ENCODE results near the gene AP1M2. TPM values are rescaled to one million over a fixed set of nuclear protein-coding genes. Genes with fewer than 3 reads are reported as not detected.
A peak's percentile ranks its signal among the peaks of the same experiment; 100 is the strongest.

Gene AP1M2
- total and polyA plus RNA-seq, 4 experiments from 2014 or later, result not detected

- peaks cover 10 to 16% of the 10 kb centered on the region in 2 donors for H3K36me3 Mint-ChIP-seq
- DNase-seq, result no peak
- no peaks in the 10 kb centered on the region for H3K27me3 ChIP-seq (ENCODE audit: insufficient read depth, low read length)
- ChIA-PET POLR2A (ENCODE audit: partially characterized antibody) (interaction anchor here (0.6 to 1.1 kb wide), 3 partner anchors 11 to 130 kb away, joined by 3 to 12 read pairs (median 3); no protein-coding TSS in a partner anchor), CTCF (ENCODE audit: partially characterized antibody) (interaction anchor here (1.8 kb wide), 2 partner anchors 11 to 35 kb away, joined by 4 to 7 read pairs; no protein-coding TSS in a partner anchor)
- H3K4me3 ChIP-seq (ENCODE audit: low read length in 2 of 2), result no peak overlapping the region
- H3K9me3 ChIP-seq (ENCODE audit: control insufficient read depth in 1 of 2, low read length in 2 of 2), result no peaks in the 10 kb centered on the region
- no peaks in the 10 kb centered on the region for H3K27me3 Mint-ChIP-seq
- H3K27ac ChIP-seq (ENCODE audit: low read depth, low read length), result no peak overlapping the region
- H3K4me1 Mint-ChIP-seq, result peaks cover 12 to 52% (median 32%) of the 10 kb centered on the region in 4 donors
- H3K27ac Mint-ChIP-seq, result peak overlapping the region in 6 of 7 donors; percentile 42 to 89 (median 64)
- H3K36me3 ChIP-seq (ENCODE audit: insufficient read depth, low read length), result peaks cover 5% of the 10 kb centered on the region
- peak overlapping the region in 5 of 8 donors; percentile 34 to 62 (median 46) for H3K4me3 Mint-ChIP-seq
- H3K4me1 ChIP-seq (ENCODE audit: insufficient read depth, low read length), result peaks cover 42% of the 10 kb centered on the region
- intact Hi-C loops (cut with micrococcal nuclease), result no loop called here
- H3K9me3 Mint-ChIP-seq, result peaks cover 0 to 3% (median 0%) of the 10 kb centered on the region in 8 donors
Observed at GRCh38 chr19:10615429-10616023, 28.4 kb upstream of the AP1M2 start.

DNA sequence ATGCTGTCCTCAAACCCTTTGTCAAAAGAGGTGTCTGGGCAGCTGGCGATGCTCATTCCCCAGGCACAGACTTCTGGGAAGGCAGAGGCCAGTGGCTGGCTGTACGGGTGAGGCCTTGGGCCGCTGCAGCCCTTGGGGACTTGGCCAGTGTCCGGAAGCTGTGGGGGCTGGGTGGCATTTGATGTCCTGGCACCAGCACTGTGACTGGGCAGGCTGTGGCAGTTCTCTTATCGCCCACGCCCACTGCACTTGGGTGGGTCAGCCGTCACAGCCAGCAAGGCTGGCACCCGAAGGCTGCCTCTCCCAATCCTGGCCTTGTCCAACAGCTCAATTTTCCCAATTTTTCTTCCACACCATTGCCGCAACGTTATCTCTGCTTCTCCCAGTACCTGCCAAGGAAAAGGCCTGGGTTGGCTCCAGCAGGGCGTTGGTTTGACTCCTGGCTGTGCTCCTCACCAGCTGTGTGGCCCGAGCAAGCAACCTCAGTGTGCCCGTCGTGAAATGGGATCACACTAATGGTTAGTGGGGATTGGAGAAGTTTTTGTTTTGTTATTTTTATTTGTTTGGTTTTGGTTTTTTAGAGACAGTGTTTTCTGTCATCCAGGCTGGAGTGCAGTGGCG lies 25.5 kb upstream of the AP1M2 start:
- Histone ChIP-seq H3K36me3 (ENCODE audit: insufficient read depth, low read length) (peaks cover 5% of the 10 kb centered on the region), H3K27me3 (ENCODE audit: insufficient read depth, low read length) (no peaks in the 10 kb centered on the region), H3K9me3 (ENCODE audit: control insufficient read depth in 1 of 2, low read length in 2 of 2) (no peaks in the 10 kb centered on the region), H3K4me1 (ENCODE audit: insufficient read depth, low read length) (peaks cover 35% of the 10 kb centered on the region), H3K4me3 (ENCODE audit: low read length in 2 of 2) (no peak overlapping the region), H3K27ac (ENCODE audit: low read depth, low read length) (no peak overlapping the region)
- Mint-ChIP-seq H3K9me3 (peaks cover 0 to 2% (median 0%) of the 10 kb centered on the region in 8 donors), H3K27me3 (no peaks in the 10 kb centered on the region), H3K4me3 (peak overlapping the region in 1 of 8 donors; percentile 45), H3K36me3 (peaks cover 7 to 10% of the 10 kb centered on the region in 2 donors), H3K4me1 (peaks cover 8 to 40% (median 27%) of the 10 kb centered on the region in 4 donors), H3K27ac (peak overlapping the region in 4 of 7 donors; percentile 29 to 77 (median 43))
- DNase-seq, result no peak
- ChIA-PET POLR2A (ENCODE audit: partially characterized antibody) (interaction anchor here (1.0 to 2.4 kb wide), 2 partner anchors 10 to 16 kb away, joined by 3 to 17 read pairs; no protein-coding TSS in a partner anchor), CTCF (ENCODE audit: partially characterized antibody) (interaction anchor here (2.5 to 3.6 kb wide), 2 partner anchors 32 kb away, joined by 11 to 18 read pairs; no protein-coding TSS in a partner anchor)
- intact Hi-C loops (cut with micrococcal nuclease), result no loop called here

DNA sequence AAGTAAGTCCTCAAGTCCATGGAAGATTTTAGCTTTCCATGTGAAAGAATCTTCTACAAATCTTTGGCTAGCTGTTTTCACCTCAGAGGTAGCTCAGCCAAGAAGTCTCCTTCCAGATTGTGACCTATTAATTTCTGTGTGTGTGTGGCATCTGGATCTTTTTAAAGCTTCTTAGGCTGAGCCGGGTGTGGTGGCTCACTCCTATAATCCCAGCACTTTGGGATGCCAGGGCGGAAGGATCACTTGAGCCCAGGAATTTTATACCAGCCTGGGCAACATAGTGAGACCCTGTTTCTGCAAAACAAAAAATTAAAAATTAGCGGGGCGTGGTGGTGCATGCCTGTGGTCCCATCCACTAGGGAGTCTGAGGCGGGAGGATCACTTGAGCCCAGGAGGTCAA lies 24.8 kb upstream of the AP1M2 start:
- POLR2A ChIA-PET (ENCODE audit: partially characterized antibody), result interaction anchor here (1.0 to 2.4 kb wide), 3 partner anchors 9 to 15 kb away, joined by 3 to 17 read pairs (median 4); no protein-coding TSS in a partner anchor
- Mint-ChIP-seq H3K4me1 (peaks cover 8 to 37% (median 24%) of the 10 kb centered on the region in 4 donors), H3K27ac (peak overlapping the region in 1 of 7 donors; percentile 77), H3K9me3 (peaks cover 0 to 2% (median 0%) of the 10 kb centered on the region in 8 donors), H3K4me3 (no peak overlapping the region), H3K27me3 (no peaks in the 10 kb centered on the region), H3K36me3 (peaks cover 4 to 9% of the 10 kb centered on the region in 2 donors)
- intact Hi-C loops (cut with micrococcal nuclease), result no loop called here
- Histone ChIP-seq H3K9me3 (ENCODE audit: control insufficient read depth in 1 of 2, low read length in 2 of 2) (no peaks in the 10 kb centered on the region), H3K4me1 (ENCODE audit: insufficient read depth, low read length) (peaks cover 30% of the 10 kb centered on the region), H3K27me3 (ENCODE audit: insufficient read depth, low read length) (no peaks in the 10 kb centered on the region), H3K27ac (ENCODE audit: low read depth, low read length) (no peak overlapping the region), H3K4me3 (ENCODE audit: low read length in 2 of 2) (no peak overlapping the region), H3K36me3 (ENCODE audit: insufficient read depth, low read length) (peaks cover 5% of the 10 kb centered on the region)
- CTCF ChIA-PET (ENCODE audit: partially characterized antibody), result interaction anchor here (2.5 to 3.6 kb wide), 2 partner anchors 31 to 32 kb away, joined by 11 to 18 read pairs; no protein-coding TSS in a partner anchor
- no peak for DNase-seq

- CTCF ChIA-PET (ENCODE audit: partially characterized antibody), result interaction anchor here (0.6 to 7.5 kb wide), 10 partner anchors 12 to 125 kb away, joined by 3 to 53 read pairs (median 4); partner anchors contain the start of gene QTRT1
- H3K4me3 ChIP-seq (ENCODE audit: low read length in 2 of 2), result peak overlapping the region; percentile 85 to 94
- Mint-ChIP-seq H3K4me3 (peak overlapping the region; percentile 98 to 99 (median 99)), H3K36me3 (peaks cover 0 to 12% of the 10 kb centered on the region in 2 donors), H3K9me3 (peaks cover 0 to 2% (median 0%) of the 10 kb centered on the region in 8 donors), H3K27me3 (no peaks in the 10 kb centered on the region), H3K4me1 (peaks cover 17 to 34% (median 21%) of the 10 kb centered on the region in 4 donors), H3K27ac (peak overlapping the region; percentile 99 to 100 (median 100))
- H3K9me3 ChIP-seq (ENCODE audit: control insufficient read depth in 1 of 2, low read length in 2 of 2), result no peaks in the 10 kb centered on the region
- intact Hi-C loops (cut with micrococcal nuclease), result loop anchor here (1.0 to 5.0 kb wide), 2 partner anchors 37 to 40 kb away; partner anchors contain the start of genes CDKN2D and KRI1
- H3K36me3 ChIP-seq (ENCODE audit: insufficient read depth, low read length), result no peaks in the 10 kb centered on the region
- H3K4me1 ChIP-seq (ENCODE audit: insufficient read depth, low read length), result peaks cover 29% of the 10 kb centered on the region
- peak in 2 of 5 donors; percentile 22 to 47 for DNase-seq
- H3K27ac ChIP-seq (ENCODE audit: low read depth, low read length), result peak overlapping the region; percentile 96
- no peaks in the 10 kb centered on the region for H3K27me3 ChIP-seq (ENCODE audit: insufficient read depth, low read length)
- POLR2A ChIA-PET (ENCODE audit: partially characterized antibody), result interaction anchor here (1.0 to 4.6 kb wide), 22 partner anchors 8 to 1687 kb away, joined by 3 to 65 read pairs (median 14); partner anchors contain the start of genes CDKN2D, KRI1, QTRT1 and S1PR5
Observed at GRCh38 chr19:10604460-10604980, 17.4 kb upstream of the AP1M2 start.

DNA sequence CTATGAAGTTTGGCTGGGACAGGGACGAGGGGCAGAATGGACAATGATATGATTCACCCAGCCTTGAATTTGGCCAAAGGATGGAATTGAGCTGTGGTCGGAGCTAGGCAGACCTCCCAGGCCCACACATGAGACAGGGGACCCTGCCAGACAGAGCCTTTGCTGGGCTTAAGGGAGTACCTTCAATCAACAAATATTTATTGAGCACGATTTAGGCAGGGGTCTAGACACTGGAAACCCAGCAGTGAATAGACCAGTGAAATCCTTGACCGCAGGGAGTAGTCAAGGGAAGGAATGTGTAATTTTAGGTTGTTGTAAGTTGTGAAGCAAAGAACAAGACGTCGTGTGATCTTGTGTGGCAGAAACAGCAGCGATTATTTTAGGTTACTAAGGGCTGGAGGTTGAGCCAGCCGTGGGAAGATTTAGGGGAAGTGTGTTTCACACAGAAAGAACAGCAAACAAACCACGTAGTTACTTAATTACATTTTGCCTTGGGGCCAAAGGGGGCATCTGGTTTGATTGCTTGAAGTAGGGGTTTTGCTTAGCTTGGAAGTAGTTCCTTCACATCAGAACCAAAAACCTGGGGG lies 16.9 kb upstream of the AP1M2 start:
- peak overlapping the region; percentile 98 to 99 (median 99) for H3K4me3 Mint-ChIP-seq
- peaks cover 17 to 34% (median 21%) of the 10 kb centered on the region in 4 donors for H3K4me1 Mint-ChIP-seq
- H3K27me3 ChIP-seq (ENCODE audit: insufficient read depth, low read length), result no peaks in the 10 kb centered on the region
- H3K9me3 ChIP-seq (ENCODE audit: control insufficient read depth in 1 of 2, low read length in 2 of 2), result no peaks in the 10 kb centered on the region
- POLR2A ChIA-PET (ENCODE audit: partially characterized antibody), result interaction anchor here (0.7 to 4.6 kb wide), 29 partner anchors 8 to 1687 kb away, joined by 3 to 65 read pairs (median 7); partner anchors contain the start of genes CDKN2D, DNM2, KRI1 and QTRT1
- CTCF ChIA-PET (ENCODE audit: partially characterized antibody), result interaction anchor here (0.6 to 7.5 kb wide), 9 partner anchors 12 to 125 kb away, joined by 3 to 53 read pairs (median 3); partner anchors contain the start of gene QTRT1
- H3K36me3 ChIP-seq (ENCODE audit: insufficient read depth, low read length), result no peaks in the 10 kb centered on the region
- peaks cover 29% of the 10 kb centered on the region for H3K4me1 ChIP-seq (ENCODE audit: insufficient read depth, low read length)
- H3K27ac ChIP-seq (ENCODE audit: low read depth, low read length), result peak overlapping the region; percentile 96
- H3K27ac Mint-ChIP-seq, result peak overlapping the region; percentile 99 to 100 (median 100)
- peak; percentile 40 to 69 (median 57) for DNase-seq
- peak overlapping the region; percentile 85 to 94 for H3K4me3 ChIP-seq (ENCODE audit: low read length in 2 of 2)
- H3K27me3 Mint-ChIP-seq, result no peaks in the 10 kb centered on the region
- H3K9me3 Mint-ChIP-seq, result peaks cover 0 to 2% (median 0%) of the 10 kb centered on the region in 8 donors
- intact Hi-C loops (cut with micrococcal nuclease), result loop anchor here (1.0 to 5.0 kb wide), 4 partner anchors 23 to 50 kb away; partner anchors contain the start of genes CDKN2D, ILF3 and KRI1
- H3K36me3 Mint-ChIP-seq, result peaks cover 0 to 12% of the 10 kb centered on the region in 2 donors

DNA sequence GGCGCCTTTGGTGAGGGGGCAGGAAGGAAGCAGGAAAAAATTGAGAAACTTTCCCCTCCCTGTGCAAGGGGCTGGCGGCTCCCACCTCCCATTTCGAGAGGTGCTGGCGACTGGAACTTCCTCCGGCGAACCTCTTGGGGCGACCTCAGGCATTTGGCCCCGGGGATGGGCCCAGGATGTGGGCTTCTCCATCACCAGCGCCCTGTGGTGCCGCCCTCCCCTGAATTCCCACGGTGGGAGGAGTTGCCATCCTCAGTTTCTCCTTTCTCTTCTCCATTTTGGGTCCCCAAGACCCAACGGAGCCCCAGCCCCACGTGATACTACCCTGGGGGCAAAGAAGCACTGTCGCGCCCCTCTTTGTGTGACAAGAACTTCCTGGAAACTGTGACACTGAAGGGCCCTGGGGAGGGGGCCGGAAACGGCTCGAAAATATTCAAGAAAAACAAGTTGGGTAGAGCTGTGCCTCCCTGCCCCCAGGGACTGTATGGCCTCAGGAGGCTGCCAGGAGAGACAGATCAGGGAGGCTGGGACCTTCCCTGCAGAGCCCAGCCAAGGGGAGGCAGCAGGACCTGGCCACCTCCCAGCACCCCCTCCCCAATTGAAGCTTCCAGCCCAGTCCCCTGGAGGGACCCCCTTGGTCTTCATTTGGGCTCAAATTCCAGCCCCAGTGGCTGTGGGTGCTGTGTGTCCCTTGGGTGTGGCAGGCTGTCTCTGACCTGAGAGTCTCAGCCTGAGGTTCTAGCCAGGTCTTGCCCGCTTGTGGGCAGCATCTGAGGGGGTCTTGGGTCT lies 16.2 kb upstream of the AP1M2 start:
- no peaks in the 10 kb centered on the region for H3K27me3 Mint-ChIP-seq
- ChIA-PET CTCF (ENCODE audit: partially characterized antibody) (interaction anchor here (0.6 to 7.5 kb wide), 7 partner anchors 13 to 46 kb away, joined by 3 to 53 read pairs (median 3); no protein-coding TSS in a partner anchor), POLR2A (ENCODE audit: partially characterized antibody) (interaction anchor here (0.7 to 4.6 kb wide), 29 partner anchors 9 to 1688 kb away, joined by 3 to 65 read pairs (median 7); partner anchors contain the start of genes CDKN2D, DNM2, KRI1 and QTRT1)
- Histone ChIP-seq H3K4me1 (ENCODE audit: insufficient read depth, low read length) (peaks cover 29% of the 10 kb centered on the region), H3K4me3 (ENCODE audit: low read length in 2 of 2) (peak overlapping the region; percentile 85 to 94), H3K27ac (ENCODE audit: low read depth, low read length) (peak overlapping the region; percentile 96), H3K27me3 (ENCODE audit: insufficient read depth, low read length) (no peaks in the 10 kb centered on the region), H3K9me3 (ENCODE audit: control insufficient read depth in 1 of 2, low read length in 2 of 2) (no peaks in the 10 kb centered on the region), H3K36me3 (ENCODE audit: insufficient read depth, low read length) (no peaks in the 10 kb centered on the region)
- H3K9me3 Mint-ChIP-seq, result peaks cover 0 to 2% (median 0%) of the 10 kb centered on the region in 8 donors
- peak; percentile 76 to 93 (median 84) for DNase-seq
- intact Hi-C loops (cut with micrococcal nuclease), result loop anchor here (1.0 to 5.0 kb wide), 3 partner anchors 22 to 51 kb away; partner anchors contain the start of genes CDKN2D, ILF3 and KRI1
- H3K36me3 Mint-ChIP-seq, result peaks cover 0 to 12% of the 10 kb centered on the region in 2 donors
- H3K4me3 Mint-ChIP-seq, result peak overlapping the region; percentile 98 to 99 (median 99)
- H3K27ac Mint-ChIP-seq, result peak overlapping the region; percentile 99 to 100 (median 100)
- peaks cover 17 to 34% (median 21%) of the 10 kb centered on the region in 4 donors for H3K4me1 Mint-ChIP-seq
